Measurements from ENCODE around the gene WDR35. TPM values are rescaled to one million over a fixed set of nuclear protein-coding genes. Genes with fewer than 3 reads are reported as not detected.

WDR35 gene
- total RNA-seq, 2 experiments from 2014 or later: 5.6 to 5.9 TPM

- Mint-ChIP-seq H3K27me3 (peaks cover 4% of the 10 kb centered on the region), H3K4me1 (ENCODE audit: low read depth) (peaks cover 6% of the 10 kb centered on the region), H3K27ac (no peak overlapping the region), H3K36me3 (ENCODE audit: low read depth) (no peaks in the 10 kb centered on the region), H3K4me3 (no peak overlapping the region), H3K9me3 (no peaks in the 10 kb centered on the region)
- TF ChIP-seq, protein P1, sequence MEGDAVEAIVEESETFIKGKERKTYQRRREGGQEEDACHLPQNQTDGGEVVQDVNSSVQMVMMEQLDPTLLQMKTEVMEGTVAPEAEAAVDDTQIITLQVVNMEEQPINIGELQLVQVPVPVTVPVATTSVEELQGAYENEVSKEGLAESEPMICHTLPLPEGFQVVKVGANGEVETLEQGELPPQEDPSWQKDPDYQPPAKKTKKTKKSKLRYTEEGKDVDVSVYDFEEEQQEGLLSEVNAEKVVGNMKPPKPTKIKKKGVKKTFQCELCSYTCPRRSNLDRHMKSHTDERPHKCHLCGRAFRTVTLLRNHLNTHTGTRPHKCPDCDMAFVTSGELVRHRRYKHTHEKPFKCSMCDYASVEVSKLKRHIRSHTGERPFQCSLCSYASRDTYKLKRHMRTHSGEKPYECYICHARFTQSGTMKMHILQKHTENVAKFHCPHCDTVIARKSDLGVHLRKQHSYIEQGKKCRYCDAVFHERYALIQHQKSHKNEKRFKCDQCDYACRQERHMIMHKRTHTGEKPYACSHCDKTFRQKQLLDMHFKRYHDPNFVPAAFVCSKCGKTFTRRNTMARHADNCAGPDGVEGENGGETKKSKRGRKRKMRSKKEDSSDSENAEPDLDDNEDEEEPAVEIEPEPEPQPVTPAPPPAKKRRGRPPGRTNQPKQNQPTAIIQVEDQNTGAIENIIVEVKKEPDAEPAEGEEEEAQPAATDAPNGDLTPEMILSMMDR (IDR thresholded peaks at IDR 0.05): no peak
- POLR2A ChIA-PET: no interaction called here
- ATAC-seq: no peak
- CTCF ChIA-PET: interaction anchor here (0.9 to 2.4 kb wide), 2 partner anchors 1112 to 1342 kb away, joined by 3 to 10 read pairs; no protein-coding TSS in a partner anchor
- intact Hi-C loops (cut with micrococcal nuclease): loop anchor here (5.0 to 10.0 kb wide), 3 partner anchors 97 to 1107 kb away; no protein-coding TSS in a partner anchor
- DNase-seq: no peak
These were observed 128.1 kb downstream of the WDR35 start for GRCh38 chr2:19861813-19862212.

Other genes starting within 250 kb of the WDR35 start
- gene TTC32, start 88.1 kb downstream of the WDR35 start, total RNA-seq: 10 to 100 TPM; 21.6 to 24.2 TPM
- gene MATN3, start 22.6 kb upstream of the WDR35 start, total RNA-seq: not detected
- gene LAPTM4A, start 61.5 kb upstream of the WDR35 start, total RNA-seq: 10 to 100 TPM; 15.6 to 16.1 TPM
- gene SDC1, start 235.0 kb upstream of the WDR35 start, total RNA-seq: under 1 TPM; 0.11 to 0.14 TPM

All from activated CD8-positive, alpha-beta T cell treated with anti-CD3 and anti-CD28 coated beads for 36 hours (primary cell).